Activated B cell treated with CpG ODN at 0.5 μM for 24 hours (primary cell): ENCODE results near the gene SAXO2. TPM values are rescaled to one million over a fixed set of nuclear protein-coding genes. Genes with fewer than 3 reads are reported as not detected.
"Not testable (repeated sequence)": the region's sequence is repeated elsewhere in the genome, so short reads cannot be mapped to it uniquely, and the experiment has no call there.

Experiments used
- ATAC-seq: fragments of 200-7000 bp; cut with Tn5 transposase; one replicate; pipeline ENCODE4 v1.10.0; 2021; ENCODE audit warnings: low read depth, mild to moderate bottlenecking, moderate library complexity
- CTCF ChIA-PET: fragments of 350-600 bp; sonication (Branson Sonifier 250); formaldehyde crosslinking; loops from one replicate; lab custom pipeline; 2021; ENCODE audit warnings: antibody characterized with exemption; lab: Charles Lee
- POLR2A ChIA-PET: fragments of 350-600 bp; sonication (Branson Sonifier 250); formaldehyde crosslinking; loops from one replicate; lab custom pipeline; 2021; ENCODE audit warnings: antibody characterized with exemption; lab: Charles Lee
- DNase-seq: peaks from one replicate; pipeline ENCODE4 v3.0.0; 2022
- H3K27ac Mint-ChIP-seq: one replicate; pipeline ENCODE4 v1.8.0; 2020; ENCODE audit warnings: mixed read lengths
- H3K27me3 Mint-ChIP-seq: one replicate; pipeline ENCODE4 v1.8.0; 2021; ENCODE audit warnings: mixed read lengths
- H3K36me3 Mint-ChIP-seq: one replicate; pipeline ENCODE4 v1.8.0; 2021; ENCODE audit warnings: low read depth, mixed read lengths
- H3K4me1 Mint-ChIP-seq: one replicate; pipeline ENCODE4 v1.8.0; 2021; ENCODE audit warnings: mixed read lengths
- H3K4me3 Mint-ChIP-seq: one replicate; pipeline ENCODE4 v1.8.0; 2020; ENCODE audit warnings: mild to moderate bottlenecking, mixed read lengths
- H3K9me3 Mint-ChIP-seq: one replicate; pipeline ENCODE4 v1.8.0; 2020; ENCODE audit warnings: mixed read lengths
- intact Hi-C: fragments of 100-400 bp; cut with micrococcal nuclease; formaldehyde crosslinking; loops from one replicate; pipeline ENCODE4 v1.15.1; 2024
- total RNA-seq: library from RNA; stranded (reverse); gene quantifications from 2 replicates; pipeline ENCODE4 v1.2.3, GENCODE V29; 2022
- TF ChIP-seq, protein P1 (sequence below): fragments of 200-600 bp; IDR thresholded peaks from one replicate; pipeline ENCODE4 v1.8.0; 2022; ENCODE audit warnings: antibody characterized with exemption, mild to moderate bottlenecking

Gene SAXO2, protein sequence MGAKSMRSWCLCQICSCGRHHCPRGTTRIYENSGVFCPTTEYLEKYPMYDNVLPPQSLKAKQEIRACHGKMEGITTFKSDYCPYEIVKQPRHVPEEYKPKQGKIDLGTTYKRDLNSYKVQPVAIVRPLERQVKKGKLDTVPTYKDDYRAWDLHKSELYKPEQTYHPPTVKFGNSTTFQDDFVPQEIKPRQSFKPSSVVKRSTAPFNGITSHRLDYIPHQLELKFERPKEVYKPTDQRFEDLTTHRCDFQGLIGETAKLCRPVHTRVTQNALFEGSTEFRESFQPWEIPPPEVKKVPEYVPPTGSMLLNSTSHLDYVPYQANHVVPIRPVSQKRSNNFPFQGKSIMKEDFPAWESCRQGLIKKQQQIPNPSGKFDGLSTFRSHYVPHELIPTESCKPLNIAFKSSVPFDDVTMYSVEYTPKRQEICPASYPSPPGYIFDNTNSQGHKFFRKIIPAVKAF
- 15.2 and 24.9 TPM in 2 replicates for total RNA-seq

DNA sequence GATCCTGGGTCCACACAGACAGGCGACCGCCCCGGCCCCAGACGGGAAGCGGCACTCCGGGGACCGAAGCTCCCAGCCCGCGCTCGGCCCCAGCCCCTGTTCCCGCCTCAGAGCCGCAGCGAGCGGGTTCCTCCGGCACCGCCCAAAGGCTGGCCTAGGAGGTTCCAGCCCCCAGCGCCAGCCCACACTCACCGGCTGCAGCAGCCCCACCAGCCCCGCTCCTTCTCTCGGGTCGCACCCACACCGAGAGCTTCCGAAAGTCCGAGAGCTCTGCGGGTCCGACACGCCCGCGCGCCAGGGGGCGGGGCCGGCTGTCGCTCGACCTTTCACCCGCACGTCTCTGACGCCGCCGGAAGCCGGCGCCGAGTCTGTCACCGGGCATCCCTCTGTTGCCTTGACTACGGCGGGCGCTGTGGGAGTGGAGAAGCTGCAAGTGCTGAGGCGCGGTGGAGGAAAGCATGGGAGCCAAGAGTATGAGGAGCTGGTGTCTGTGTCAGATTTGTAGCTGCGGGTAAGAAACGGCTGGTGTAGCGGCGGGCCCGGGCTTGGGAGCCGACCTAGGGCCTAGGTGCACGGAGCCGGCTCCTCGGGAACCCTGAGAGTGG is at the start of gene SAXO2, which contains the start of gene EFL1:
TSS of gene SAXO2 (plus strand) at position 397 of the 605 bp plus-strand sequence. CDS start at position 459, 62 bp downstream.
TSS of gene EFL1 (minus strand) at position 313 of the 605 bp plus-strand sequence. CDS start 956 bp downstream, outside the sequence.
- DNase-seq (peak; percentile 86), ATAC-seq (peak; percentile 93)
- peaks cover 51% of the 10 kb centered on the region for H3K4me1 Mint-ChIP-seq
- ChIA-PET CTCF (no interaction called here), POLR2A (interaction anchor here (0.7 to 1.8 kb wide), 5 partner anchors 11 to 1262 kb away, joined by 3 to 7 read pairs (median 3); partner anchors contain the start of genes RPS17, STARD5 and TLNRD1)
- TF ChIP-seq, protein P1, sequence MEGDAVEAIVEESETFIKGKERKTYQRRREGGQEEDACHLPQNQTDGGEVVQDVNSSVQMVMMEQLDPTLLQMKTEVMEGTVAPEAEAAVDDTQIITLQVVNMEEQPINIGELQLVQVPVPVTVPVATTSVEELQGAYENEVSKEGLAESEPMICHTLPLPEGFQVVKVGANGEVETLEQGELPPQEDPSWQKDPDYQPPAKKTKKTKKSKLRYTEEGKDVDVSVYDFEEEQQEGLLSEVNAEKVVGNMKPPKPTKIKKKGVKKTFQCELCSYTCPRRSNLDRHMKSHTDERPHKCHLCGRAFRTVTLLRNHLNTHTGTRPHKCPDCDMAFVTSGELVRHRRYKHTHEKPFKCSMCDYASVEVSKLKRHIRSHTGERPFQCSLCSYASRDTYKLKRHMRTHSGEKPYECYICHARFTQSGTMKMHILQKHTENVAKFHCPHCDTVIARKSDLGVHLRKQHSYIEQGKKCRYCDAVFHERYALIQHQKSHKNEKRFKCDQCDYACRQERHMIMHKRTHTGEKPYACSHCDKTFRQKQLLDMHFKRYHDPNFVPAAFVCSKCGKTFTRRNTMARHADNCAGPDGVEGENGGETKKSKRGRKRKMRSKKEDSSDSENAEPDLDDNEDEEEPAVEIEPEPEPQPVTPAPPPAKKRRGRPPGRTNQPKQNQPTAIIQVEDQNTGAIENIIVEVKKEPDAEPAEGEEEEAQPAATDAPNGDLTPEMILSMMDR = no peak
- peaks cover 25% of the 10 kb centered on the region for H3K36me3 Mint-ChIP-seq
- H3K4me3 Mint-ChIP-seq = peak within 1 kb of the TSS; percentile 97
- H3K27me3 Mint-ChIP-seq = no peaks in the 10 kb centered on the region
- intact Hi-C loops = loop anchor here (2.0 kb wide), 1 partner anchor 278 kb away; the partner anchor contains the start of gene RPS17
- peak within 1 kb of the TSS; percentile 85 for H3K27ac Mint-ChIP-seq
- no peaks in the 10 kb centered on the region for H3K9me3 Mint-ChIP-seq

DNA sequence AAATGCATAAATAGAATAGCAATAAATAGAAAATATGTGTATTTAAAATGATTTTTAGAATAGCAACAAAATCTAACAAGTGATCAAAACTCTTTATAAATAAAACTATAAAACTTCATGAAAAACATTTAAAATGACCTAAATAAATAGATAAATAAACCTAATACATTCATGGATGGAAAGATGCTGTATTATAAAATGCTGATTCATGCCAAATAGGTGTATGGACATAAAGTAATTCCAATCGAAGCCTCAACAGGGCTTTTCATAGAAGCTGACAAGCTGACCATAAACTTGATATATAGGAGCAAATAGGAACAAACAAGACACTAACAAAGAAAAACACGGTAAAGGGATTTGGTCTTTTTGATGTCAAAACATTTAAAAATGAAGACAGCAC is 46.5 kb upstream of the SAXO2 start:
- H3K27ac Mint-ChIP-seq, H3K4me3 Mint-ChIP-seq, CTCF ChIA-PET, intact Hi-C loops, H3K4me1 Mint-ChIP-seq, POLR2A ChIA-PET, H3K27me3 Mint-ChIP-seq, ATAC-seq, DNase-seq, H3K9me3 Mint-ChIP-seq: not testable (repeated sequence)
- H3K36me3 Mint-ChIP-seq = peaks cover 70% of the 10 kb centered on the region

DNA sequence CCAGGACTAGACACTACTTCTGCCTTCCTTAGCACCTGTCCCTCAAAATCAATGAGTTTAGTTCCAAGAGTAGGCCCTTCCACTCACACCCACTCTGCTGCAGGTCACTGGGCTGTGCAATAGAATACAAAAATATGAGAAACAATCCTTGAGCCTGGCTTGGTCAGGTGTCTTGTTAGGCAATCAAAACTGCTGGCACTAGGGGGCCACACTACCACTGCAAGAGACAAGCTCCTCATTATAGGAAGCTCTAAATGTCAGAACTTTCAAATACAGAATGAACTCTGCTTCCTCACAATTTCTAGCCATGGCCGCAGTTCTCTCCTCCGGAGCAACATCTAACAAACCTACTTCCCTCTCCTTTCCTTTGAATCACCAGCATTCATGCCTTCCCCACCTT is 41.1 kb upstream of the SAXO2 start:
- peak; percentile 45 for ATAC-seq
- H3K4me3 Mint-ChIP-seq, H3K9me3 Mint-ChIP-seq, H3K27ac Mint-ChIP-seq, CTCF ChIA-PET, intact Hi-C loops, POLR2A ChIA-PET, H3K4me1 Mint-ChIP-seq, H3K27me3 Mint-ChIP-seq, DNase-seq: not testable (repeated sequence)
- peaks cover 66% of the 10 kb centered on the region for H3K36me3 Mint-ChIP-seq

DNA sequence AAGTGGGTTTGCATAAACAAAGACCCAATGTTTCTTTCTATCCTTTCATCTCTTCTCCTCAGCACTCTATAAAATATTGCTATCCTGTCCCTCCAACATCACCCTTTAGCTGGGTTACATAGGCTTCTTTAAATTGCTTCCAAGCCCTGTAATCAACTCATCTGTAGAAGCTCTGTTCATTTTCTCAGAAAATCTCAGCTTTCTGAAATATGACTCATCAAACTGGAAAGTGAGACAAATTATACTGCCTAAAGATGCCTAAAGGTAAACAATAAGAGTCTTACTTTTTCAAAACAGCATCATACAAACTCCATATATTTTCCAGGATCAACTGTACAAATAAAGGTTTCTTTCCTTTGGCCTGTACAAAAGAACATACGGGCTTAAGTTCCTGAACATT is 33.9 kb upstream of the SAXO2 start:
- TF ChIP-seq, protein P1 = no peak
- Mint-ChIP-seq H3K36me3 (peaks cover 56% of the 10 kb centered on the region), H3K4me3 (no peak overlapping the region), H3K9me3 (no peaks in the 10 kb centered on the region), H3K4me1 (peaks cover 5% of the 10 kb centered on the region), H3K27ac (no peak overlapping the region), H3K27me3 (no peaks in the 10 kb centered on the region)
- intact Hi-C loops = no loop called here
- DNase-seq = no peak
- POLR2A ChIA-PET = no interaction called here
- ATAC-seq = no peak
- CTCF ChIA-PET = interaction anchor here (0.8 kb wide), 1 partner anchor 31 kb away, joined by 3 read pairs; no protein-coding TSS in a partner anchor

DNA sequence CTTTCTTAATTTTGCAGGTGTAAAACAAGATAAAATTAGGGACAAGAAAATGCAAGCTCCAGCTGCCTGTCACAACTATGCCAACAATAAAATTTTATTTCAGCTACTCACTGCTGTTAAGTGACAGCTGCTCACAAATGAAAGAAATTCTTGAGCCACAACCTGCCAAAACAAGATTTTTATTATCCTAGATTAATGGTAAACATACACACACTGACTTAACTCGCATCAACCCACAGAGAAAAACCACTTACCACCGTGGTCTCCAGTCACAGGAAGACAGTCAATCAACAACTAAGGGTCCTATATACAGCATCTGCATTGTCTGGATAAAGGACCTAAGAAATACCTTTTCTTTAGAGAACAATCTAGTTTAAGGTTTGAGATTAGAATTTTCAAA is 31.4 kb upstream of the SAXO2 start:
- ChIA-PET POLR2A (no interaction called here), CTCF (no interaction called here)
- no peak for DNase-seq
- H3K9me3 Mint-ChIP-seq = no peaks in the 10 kb centered on the region
- no peaks in the 10 kb centered on the region for H3K27me3 Mint-ChIP-seq
- H3K4me3 Mint-ChIP-seq = no peak overlapping the region
- ATAC-seq = no peak
- H3K4me1 Mint-ChIP-seq = peaks cover 5% of the 10 kb centered on the region
- TF ChIP-seq, protein P1 = no peak
- no peak overlapping the region for H3K27ac Mint-ChIP-seq
- intact Hi-C loops = no loop called here
- peaks cover 48% of the 10 kb centered on the region for H3K36me3 Mint-ChIP-seq

DNA sequence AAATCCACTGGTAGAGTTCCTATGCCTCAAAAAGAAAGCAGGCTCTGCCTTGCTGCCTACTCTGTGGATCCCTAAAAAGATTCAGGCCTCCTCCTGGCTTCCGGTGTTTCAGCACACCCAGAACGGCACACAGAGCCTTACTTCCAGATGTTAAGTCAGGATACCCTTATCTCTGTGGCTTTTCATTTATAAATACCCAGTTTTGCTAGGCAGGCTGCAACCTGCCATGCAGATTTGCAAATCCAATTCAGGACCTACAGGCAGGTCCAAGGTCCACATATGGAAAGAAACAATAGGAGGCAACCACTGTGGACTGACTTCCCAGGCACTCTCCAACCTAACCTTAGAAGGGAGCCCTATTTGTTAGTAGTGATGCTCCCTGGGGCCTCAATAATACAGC is 30.8 kb upstream of the SAXO2 start:
- CTCF ChIA-PET = no interaction called here
- peaks cover 47% of the 10 kb centered on the region for H3K36me3 Mint-ChIP-seq
- H3K27me3 Mint-ChIP-seq = no peaks in the 10 kb centered on the region
- TF ChIP-seq, protein P1 = no peak
- H3K27ac Mint-ChIP-seq = no peak overlapping the region
- no peaks in the 10 kb centered on the region for H3K9me3 Mint-ChIP-seq
- no peak for DNase-seq
- POLR2A ChIA-PET = no interaction called here
- no peak for ATAC-seq
- H3K4me1 Mint-ChIP-seq = peaks cover 5% of the 10 kb centered on the region
- intact Hi-C loops = no loop called here
- H3K4me3 Mint-ChIP-seq = no peak overlapping the region

DNA sequence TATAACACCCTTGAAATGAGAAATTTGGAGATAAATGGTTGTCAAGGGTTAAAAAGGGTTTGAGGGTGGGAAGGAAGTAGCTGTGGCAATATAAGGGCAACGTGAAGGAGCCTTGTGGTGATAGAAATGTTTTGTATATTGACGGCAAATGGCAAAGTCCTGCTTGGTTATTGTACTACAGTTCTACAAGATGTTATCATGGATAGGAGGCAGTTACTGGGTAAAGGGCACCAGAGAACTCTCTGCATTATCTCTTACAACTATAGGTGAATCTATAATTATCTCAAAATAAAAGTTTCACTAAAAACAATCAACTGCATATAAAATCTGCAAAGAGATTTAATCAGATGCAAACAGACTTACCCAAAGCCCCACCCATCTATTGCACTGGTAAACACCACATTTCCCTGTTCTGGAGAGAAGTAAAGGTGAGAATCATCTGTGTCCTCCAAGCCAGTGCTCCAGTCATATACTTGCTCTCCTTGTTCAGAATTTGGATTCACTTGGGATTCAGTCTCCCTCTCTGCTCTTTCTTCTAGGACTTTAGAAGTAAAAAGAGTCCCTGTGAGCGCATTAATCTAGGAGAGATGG is 24.6 kb upstream of the SAXO2 start:
- H3K4me1 Mint-ChIP-seq, CTCF ChIA-PET, H3K27me3 Mint-ChIP-seq, intact Hi-C loops, H3K27ac Mint-ChIP-seq, ATAC-seq, H3K9me3 Mint-ChIP-seq, H3K4me3 Mint-ChIP-seq, POLR2A ChIA-PET, DNase-seq: not testable (repeated sequence)
- peaks cover 50% of the 10 kb centered on the region for H3K36me3 Mint-ChIP-seq
